Measurements from ENCODE around the gene MGST2. TPM values are rescaled to one million over a fixed set of nuclear protein-coding genes. Genes with fewer than 3 reads are reported as not detected.
A peak's percentile ranks its signal among the peaks of the same experiment; 100 is the strongest.

MGST2 gene
- total RNA-seq, 1 donor from 2014 or later: 8.6 TPM

- DNase-seq: no peak
These were observed 22.4 kb upstream of the MGST2 start for GRCh38 chr4:139643042-139643895.

- DNase-seq: no peak
These were observed 20.2 kb upstream of the MGST2 start for GRCh38 chr4:139645458-139645857.

- DNase-seq: no peak
These were observed 18.4 kb upstream of the MGST2 start for GRCh38 chr4:139647184-139647583.

GRCh38 chr4:139647952-139648351, 17.7 kb upstream of the MGST2 start:
- no peak for DNase-seq

GRCh38 chr4:139651282-139652194, 14.1 kb upstream of the MGST2 start:
- DNase-seq: peak; percentile 74

- no peak for DNase-seq
These were observed 11.1 kb upstream of the MGST2 start for GRCh38 chr4:139654516-139654915.

- DNase-seq: peak; percentile 12
These were observed 10.5 kb upstream of the MGST2 start for GRCh38 chr4:139655116-139655515.

- DNase-seq: peak; percentile 36
These were observed 8.8 kb upstream of the MGST2 start for GRCh38 chr4:139656614-139657486.

- no peak for DNase-seq
These were observed 7.4 kb upstream of the MGST2 start for GRCh38 chr4:139658185-139658584.

GRCh38 chr4:139658586-139659382, 6.8 kb upstream of the MGST2 start:
- no peak for DNase-seq

- no peak for DNase-seq
These were observed 5.7 kb upstream of the MGST2 start for GRCh38 chr4:139659735-139660424.

- no peak for DNase-seq
These were observed 5.0 kb upstream of the MGST2 start for GRCh38 chr4:139660568-139661043.

GRCh38 chr4:139663561-139664138, 2.0 kb upstream of the MGST2 start:
- DNase-seq: no peak

- DNase-seq: no peak
These were observed 1.2 kb upstream of the MGST2 start for GRCh38 chr4:139664442-139664841.

- no peak for DNase-seq
These were observed 435 bp upstream of the MGST2 start for GRCh38 chr4:139665079-139665689.

GRCh38 chr4:139666735-139667281, 1.2 kb downstream of the MGST2 start:
- DNase-seq: no peak

GRCh38 chr4:139668036-139668435, 2.4 kb downstream of the MGST2 start:
- DNase-seq: no peak

- no peak for DNase-seq
These were observed 3.1 kb downstream of the MGST2 start for GRCh38 chr4:139668658-139669201.

- no peak for DNase-seq
These were observed 3.7 kb downstream of the MGST2 start for GRCh38 chr4:139669335-139669734.

All from occipital lobe (tissue), 2 donors.